Activated CD4-positive, alpha-beta T cell treated with anti-CD3 and anti-CD28 coated beads for 36 hours (primary cell): ENCODE results near the gene SNX9. TPM values are rescaled to one million over a fixed set of nuclear protein-coding genes. Genes with fewer than 3 reads are reported as not detected.

Source experiments
- ATAC-seq: fragments of 200-7000 bp; cut with Tn5 transposase; one replicate; pipeline ENCODE4 v1.10.0; 2021; ENCODE audit warnings: mild to moderate bottlenecking, moderate library complexity
- CTCF ChIA-PET: fragments of 350-600 bp; sonication (Branson Sonifier 250); formaldehyde crosslinking; loops from one replicate; lab custom pipeline; 2021; ENCODE audit warnings: antibody characterized with exemption; lab: Charles Lee
- POLR2A ChIA-PET: fragments of 350-600 bp; sonication (Branson Sonifier 250); formaldehyde crosslinking; loops from one replicate; lab custom pipeline; 2021; ENCODE audit warnings: antibody characterized with exemption, inconsistent platforms; lab: Charles Lee
- DNase-seq: peaks from one replicate; pipeline ENCODE4 v3.0.0-alpha.2; 2020
- H3K27ac Mint-ChIP-seq: one replicate; pipeline ENCODE4 v1.8.0; 2021; ENCODE audit warnings: mixed read lengths
- H3K27me3 Mint-ChIP-seq: one replicate; pipeline ENCODE4 v1.8.0; 2021; ENCODE audit warnings: mixed read lengths
- H3K36me3 Mint-ChIP-seq: one replicate; pipeline ENCODE4 v1.8.0; 2021; ENCODE audit warnings: low read depth, mixed read lengths
- H3K4me1 Mint-ChIP-seq: one replicate; pipeline ENCODE4 v1.8.0; 2021; ENCODE audit warnings: mixed read lengths
- H3K4me3 Mint-ChIP-seq: one replicate; pipeline ENCODE4 v1.8.0; 2021; ENCODE audit warnings: mild to moderate bottlenecking, moderate library complexity, mixed read lengths
- H3K9me3 Mint-ChIP-seq: one replicate; pipeline ENCODE4 v1.8.0; 2021; ENCODE audit warnings: low read depth, mixed read lengths
- intact Hi-C, 2 experiments: fragments of 100-400 bp; cut with DNase I in 1 of 2; cut with micrococcal nuclease in 1 of 2; formaldehyde crosslinking; loops; one replicate each; pipeline versions ENCODE4 v1.14.2 to v1.15.1; 2022 to 2024; cut with DNase I, micrococcal nuclease
- total RNA-seq, 2 experiments: library from RNA; stranded (reverse); gene quantifications; one replicate each; pipeline ENCODE4 v1.2.3, GENCODE V29; 2021

Gene SNX9
- total RNA-seq, result 10 to 100 TPM; 39.4 to 43.3 TPM

GRCh38 chr6:157823001-157823527 is at the start of gene SNX9:
Gene SNX9, plus strand, starts transcription at chr6:157823246. Its CDS starts 189 bp downstream, at chr6:157823435.
- ChIA-PET POLR2A (no interaction called here), CTCF (interaction anchor here (1.4 kb wide), 1 partner anchor 20 kb away, joined by 3 read pairs; no protein-coding TSS in a partner anchor)
- intact Hi-C loops, result loop anchor here in 1 of 2 experiments (2.0 to 5.0 kb wide), 4 partner anchors 158 to 824 kb away; partner anchors contain the start of genes SYNJ2 and ZDHHC14
- DNase-seq (peak; percentile 84), ATAC-seq (peak; percentile 59)
- peaks cover 21% of the 10 kb centered on the region for H3K36me3 Mint-ChIP-seq
- peak within 1 kb of the TSS; percentile 99 for H3K27ac Mint-ChIP-seq
- peaks cover 2% of the 10 kb centered on the region for H3K9me3 Mint-ChIP-seq
- peaks cover 48% of the 10 kb centered on the region for H3K4me1 Mint-ChIP-seq
- peak within 1 kb of the TSS; percentile 92 for H3K4me3 Mint-ChIP-seq
- H3K27me3 Mint-ChIP-seq, result peaks cover 11% of the 10 kb centered on the region

DNA sequence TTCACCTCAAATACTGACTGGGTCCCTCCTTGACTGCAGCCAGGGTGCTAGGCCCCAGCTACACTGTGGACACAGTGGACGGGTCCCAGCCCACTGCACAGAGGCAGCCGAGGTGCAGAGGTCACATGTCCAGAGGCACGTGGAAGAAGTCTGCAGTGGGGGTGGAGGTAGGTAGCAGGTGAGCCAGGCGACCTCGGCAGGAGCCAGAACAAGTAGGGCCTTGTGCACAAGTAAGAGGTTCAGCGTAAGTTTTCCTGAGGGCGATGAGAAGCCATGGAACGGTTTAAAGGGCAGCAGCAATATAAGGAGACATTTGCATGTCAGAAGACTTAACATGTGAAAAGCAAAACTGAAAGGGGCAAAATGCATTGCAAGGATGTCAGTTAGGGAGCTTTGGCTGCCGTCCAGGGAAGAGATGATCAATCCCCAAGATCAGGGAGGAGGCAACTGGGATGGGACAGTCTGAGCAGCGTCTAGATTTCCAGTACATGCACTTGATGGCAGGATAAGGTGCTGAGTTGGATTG is 49.7 kb upstream of the SNX9 start:
- Mint-ChIP-seq H3K27ac (peak overlapping the region; percentile 1), H3K9me3 (peaks cover 4% of the 10 kb centered on the region), H3K27me3 (peaks cover 7% of the 10 kb centered on the region), H3K4me1 (peaks cover 37% of the 10 kb centered on the region), H3K4me3 (no peak overlapping the region), H3K36me3 (no peaks in the 10 kb centered on the region)
- POLR2A ChIA-PET, result interaction anchor here (0.7 kb wide), 1 partner anchor 35 kb away, joined by 3 read pairs; no protein-coding TSS in a partner anchor
- ATAC-seq (no peak), DNase-seq (no peak)
- CTCF ChIA-PET, result no interaction called here
- intact Hi-C loops, result no loop called here

GRCh38 chr6:157774153-157775135 is 48.6 kb upstream of the SNX9 start:
- no peak for DNase-seq
- H3K9me3 Mint-ChIP-seq, result peaks cover 4% of the 10 kb centered on the region
- ChIA-PET CTCF (no interaction called here), POLR2A (no interaction called here)
- H3K27ac Mint-ChIP-seq, result peak overlapping the region; percentile 57
- ATAC-seq, result no peak
- H3K36me3 Mint-ChIP-seq, result no peaks in the 10 kb centered on the region
- peaks cover 27% of the 10 kb centered on the region for H3K4me1 Mint-ChIP-seq
- no peak overlapping the region for H3K4me3 Mint-ChIP-seq
- intact Hi-C loops, result no loop called here
- H3K27me3 Mint-ChIP-seq, result peaks cover 7% of the 10 kb centered on the region

DNA sequence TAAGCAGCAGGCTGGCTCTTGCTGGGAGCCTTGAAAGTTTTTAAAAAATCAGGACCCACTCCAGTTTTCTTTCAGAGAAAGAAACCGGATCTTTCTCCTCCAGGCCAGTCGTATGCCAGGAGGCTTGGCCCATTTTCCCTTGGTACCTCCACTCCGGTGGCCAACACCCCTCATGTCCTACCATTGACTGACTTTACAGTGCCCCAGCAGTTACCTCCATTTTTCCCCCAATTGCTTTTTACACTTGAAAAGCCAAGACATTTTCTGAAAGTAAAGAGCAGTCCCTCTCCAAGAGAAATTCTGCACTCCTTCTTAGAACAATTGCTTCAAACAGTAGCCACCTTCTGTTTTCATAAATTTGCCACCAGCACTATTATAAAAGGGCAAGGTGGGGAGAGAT is 47.7 kb upstream of the SNX9 start:
- ATAC-seq (no peak), DNase-seq (no peak)
- peaks cover 7% of the 10 kb centered on the region for H3K27me3 Mint-ChIP-seq
- intact Hi-C loops, result no loop called here
- ChIA-PET POLR2A (no interaction called here), CTCF (no interaction called here)
- H3K4me1 Mint-ChIP-seq, result peaks cover 19% of the 10 kb centered on the region
- no peaks in the 10 kb centered on the region for H3K36me3 Mint-ChIP-seq
- no peak overlapping the region for H3K27ac Mint-ChIP-seq
- no peak overlapping the region for H3K4me3 Mint-ChIP-seq
- H3K9me3 Mint-ChIP-seq, result peaks cover 4% of the 10 kb centered on the region

GRCh38 chr6:157777344-157777743 is 45.7 kb upstream of the SNX9 start:
- Mint-ChIP-seq H3K36me3 (no peaks in the 10 kb centered on the region), H3K27me3 (peaks cover 9% of the 10 kb centered on the region), H3K4me1 (peaks cover 16% of the 10 kb centered on the region), H3K27ac (no peak overlapping the region), H3K4me3 (no peak overlapping the region), H3K9me3 (peaks cover 8% of the 10 kb centered on the region)
- CTCF ChIA-PET, result no interaction called here
- DNase-seq (no peak), ATAC-seq (no peak)
- intact Hi-C loops, result no loop called here
- POLR2A ChIA-PET, result interaction anchor here (0.7 kb wide), 1 partner anchor 12 kb away, joined by 4 read pairs; no protein-coding TSS in a partner anchor

GRCh38 chr6:157778719-157779118 is 44.3 kb upstream of the SNX9 start:
- H3K4me3 Mint-ChIP-seq, result no peak overlapping the region
- intact Hi-C loops, result no loop called here
- no peak for DNase-seq
- ATAC-seq, result peak; percentile 47
- peaks cover 5% of the 10 kb centered on the region for H3K4me1 Mint-ChIP-seq
- ChIA-PET POLR2A (no interaction called here), CTCF (no interaction called here)
- H3K9me3 Mint-ChIP-seq, result peaks cover 4% of the 10 kb centered on the region
- peaks cover 2% of the 10 kb centered on the region for H3K27me3 Mint-ChIP-seq
- no peaks in the 10 kb centered on the region for H3K36me3 Mint-ChIP-seq
- no peak overlapping the region for H3K27ac Mint-ChIP-seq

GRCh38 chr6:157779705-157780604 is 43.1 kb upstream of the SNX9 start:
- CTCF ChIA-PET, result no interaction called here

DNA sequence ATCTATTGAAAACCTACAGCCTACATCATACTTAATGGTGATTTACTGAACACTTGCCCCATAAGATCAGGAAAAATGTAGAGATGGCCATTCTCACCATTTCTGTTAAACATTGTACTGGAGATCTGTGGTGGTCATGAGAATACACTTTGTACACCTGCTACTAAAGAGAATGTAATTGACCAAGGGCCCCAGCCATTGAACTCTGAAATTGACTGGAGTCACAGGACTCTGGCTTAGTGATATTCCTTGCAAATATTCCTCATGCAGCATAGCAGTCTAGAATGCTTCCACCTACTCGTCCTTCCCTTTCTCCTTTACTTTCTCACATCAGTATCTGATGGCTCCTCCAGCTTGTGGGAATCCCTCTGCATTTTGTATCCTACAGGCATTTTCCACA is 37.4 kb upstream of the SNX9 start:
- POLR2A ChIA-PET, result no interaction called here
- H3K27ac Mint-ChIP-seq, result no peak overlapping the region
- intact Hi-C loops, result no loop called here
- H3K9me3 Mint-ChIP-seq, result peaks cover 4% of the 10 kb centered on the region
- no peak for DNase-seq
- H3K36me3 Mint-ChIP-seq, result no peaks in the 10 kb centered on the region
- peaks cover 2% of the 10 kb centered on the region for H3K4me1 Mint-ChIP-seq
- ATAC-seq, result no peak
- CTCF ChIA-PET, result interaction anchor here (0.8 to 0.9 kb wide), 2 partner anchors 28 to 32 kb away, joined by 3 read pairs; no protein-coding TSS in a partner anchor
- peaks cover 2% of the 10 kb centered on the region for H3K27me3 Mint-ChIP-seq
- no peak overlapping the region for H3K4me3 Mint-ChIP-seq

More at GRCh38 chr6:157779705-157780604, 43.1 kb upstream of the SNX9 start:
- ATAC-seq (no peak), DNase-seq (no peak)
- no peaks in the 10 kb centered on the region for H3K36me3 Mint-ChIP-seq
- peaks cover 2% of the 10 kb centered on the region for H3K4me1 Mint-ChIP-seq
- H3K27ac Mint-ChIP-seq, result no peak overlapping the region
- intact Hi-C loops, result no loop called here
- POLR2A ChIA-PET, result no interaction called here
- peaks cover 3% of the 10 kb centered on the region for H3K27me3 Mint-ChIP-seq
- H3K9me3 Mint-ChIP-seq, result peaks cover 4% of the 10 kb centered on the region
- no peak overlapping the region for H3K4me3 Mint-ChIP-seq

- H3K36me3 Mint-ChIP-seq, result no peaks in the 10 kb centered on the region
- H3K9me3 Mint-ChIP-seq, result peaks cover 4% of the 10 kb centered on the region
- H3K27me3 Mint-ChIP-seq, result peaks cover 2% of the 10 kb centered on the region
- ChIA-PET CTCF (interaction anchor here (0.8 to 0.9 kb wide), 2 partner anchors 28 to 32 kb away, joined by 3 read pairs; no protein-coding TSS in a partner anchor), POLR2A (no interaction called here)
- peaks cover 6% of the 10 kb centered on the region for H3K4me1 Mint-ChIP-seq
- DNase-seq, result no peak
- intact Hi-C loops, result no loop called here
- no peak overlapping the region for H3K27ac Mint-ChIP-seq
- H3K4me3 Mint-ChIP-seq, result no peak overlapping the region
- ATAC-seq, result no peak
These were observed 36.8 kb upstream of the SNX9 start for GRCh38 chr6:157786221-157786620.

DNA sequence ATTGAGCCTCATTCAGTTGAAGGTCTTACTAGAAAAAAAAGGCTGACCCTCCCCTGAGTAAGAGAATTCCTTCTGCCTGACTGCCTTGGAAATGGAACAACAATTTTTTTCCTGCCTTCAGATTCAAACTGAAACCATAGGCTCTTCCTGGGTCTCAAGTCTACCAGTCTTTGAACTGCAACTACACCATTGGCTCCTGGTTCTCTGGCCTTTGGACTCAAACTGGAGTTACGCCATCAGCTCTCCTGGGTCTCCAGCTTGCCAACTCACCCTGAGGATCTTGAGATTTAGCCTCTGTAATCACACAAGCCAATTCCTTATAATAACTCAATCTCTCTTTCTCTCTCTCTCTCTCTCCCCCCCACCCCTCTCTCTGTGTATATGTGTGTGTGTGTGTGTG is 36.0 kb upstream of the SNX9 start:
- POLR2A ChIA-PET, result no interaction called here

More for the DNA sequence above, 36.0 kb upstream of the SNX9 start:
- Mint-ChIP-seq H3K27ac (no peak overlapping the region), H3K9me3 (peaks cover 2% of the 10 kb centered on the region), H3K36me3 (no peaks in the 10 kb centered on the region), H3K27me3 (peaks cover 5% of the 10 kb centered on the region), H3K4me3 (no peak overlapping the region), H3K4me1 (peaks cover 9% of the 10 kb centered on the region)
- DNase-seq (no peak), ATAC-seq (no peak)
- intact Hi-C loops, result no loop called here
- CTCF ChIA-PET, result interaction anchor here (1.0 to 1.8 kb wide), 2 partner anchors 17 to 30 kb away, joined by 4 to 5 read pairs; no protein-coding TSS in a partner anchor
